Measurements from ENCODE around the gene FAM216A. TPM values are rescaled to one million over a fixed set of nuclear protein-coding genes. Genes with fewer than 3 reads are reported as not detected.

The FAM216A gene
- total and polyA plus RNA-seq, 2 of the 4 experiments (the other 2 are of a cell fraction): 14.0 to 31.1 TPM

GRCh38 chr12:110505332-110505731, 36.7 kb downstream of the FAM216A start:
- Histone ChIP-seq H2AK5ac (ENCODE audit: low read depth, low read length) (no peak overlapping the region), H3K9me3 (ENCODE audit: control insufficient read depth, insufficient read depth, low read length) (no peaks in the 10 kb centered on the region), H4K5ac (ENCODE audit: low read depth, low read length) (no peak overlapping the region), H2AK9ac (replicated peaks; ENCODE audit: low read depth, low read length, poor library complexity) (no peak overlapping the region), H2BK20ac (ENCODE audit: low read depth, low read length) (no peak overlapping the region), H3K4me3 (ENCODE audit: insufficient read depth, low read depth, low read length) (no peak overlapping the region), H3K14ac (replicated peaks; ENCODE audit: low read depth, low read length) (no peak overlapping the region), H3K18ac (ENCODE audit: low read depth, low read length) (no peak overlapping the region), H2AFZ (replicated peaks; ENCODE audit: low read length, poor library complexity) (no peak overlapping the region), H3K4me2 (ENCODE audit: low read depth, low read length) (no peak overlapping the region), H3K9me1 (ENCODE audit: insufficient read depth, low read length) (peaks cover 3% of the 10 kb centered on the region), H3K9ac (ENCODE audit: low read depth, low read length) (no peak overlapping the region), H3K79me1 (ENCODE audit: low read depth in 1 of 2, low read length in 2 of 2) (peaks cover 4 to 8% of the 10 kb centered on the region in 2 experiments; a peak in 1 of 4 replicates), H3K4me1 (ENCODE audit: control insufficient read depth, insufficient read depth, low read length) (no peaks in the 10 kb centered on the region), H2BK5ac (ENCODE audit: low read depth, low read length, poor library complexity, severe bottlenecking) (no peak overlapping the region), H4K20me1 (ENCODE audit: insufficient read depth, low read length) (no peaks in the 10 kb centered on the region), H3K27me3 (ENCODE audit: control insufficient read depth, insufficient read depth, low read length) (no peaks in the 10 kb centered on the region), H2BK120ac (ENCODE audit: low read depth, low read length) (no peak overlapping the region), H2BK15ac (ENCODE audit: low read depth, low read length) (no peak overlapping the region), H3K27ac (ENCODE audit: insufficient read depth, low read length) (no peak overlapping the region), H3K36me3 (ENCODE audit: control insufficient read depth, insufficient read depth, low read length) (no peaks in the 10 kb centered on the region), H3K23ac (ENCODE audit: low read depth, low read length) (no peak overlapping the region), H4K91ac (ENCODE audit: insufficient read depth, low read depth, low read length) (no peak overlapping the region), H3K4ac (ENCODE audit: low read depth, low read length) (no peak overlapping the region), H4K8ac (ENCODE audit: low read depth in 2 of 2, low read length in 2 of 2) (no peak overlapping the region), H3K56ac (ENCODE audit: extremely low read depth, insufficient read depth, low read length) (no peak overlapping the region)
- no peak for ATAC-seq (ENCODE audit: low read depth)
- in situ Hi-C loops (cut with MboI; ENCODE audit: low sequenced_read_pairs): no loop called here
- ChIA-PET POLR2A (ENCODE audit: unreplicated experiment) (interaction anchor here (0.6 kb wide), 1 partner anchor 30 kb away, joined by 3 read pairs; no protein-coding TSS in a partner anchor), CTCF (interaction anchor here (0.6 to 2.6 kb wide), 3 partner anchors 74 to 518 kb away, joined by 3 to 9 read pairs (median 6); no protein-coding TSS in a partner anchor)
- no CpG with 5 or more reads among the region's 3 CpGs for WGBS, 2 experiments (ENCODE audit: extremely low coverage in 2 of 2, insufficient read length in 1 of 2)
- no peak for DNase-seq
- intact Hi-C loops (cut with micrococcal nuclease): no loop called here
- no peak for TF ChIP-seq FOS (IDR thresholded peaks at IDR 0.05; ENCODE audit: low read depth, low read length)
- TF ChIP-seq MAFK (IDR thresholded peaks at IDR 0.05; ENCODE audit: low read depth, low read length): no peak
- no peak for TF ChIP-seq MXI1 (IDR thresholded peaks at IDR 0.05; ENCODE audit: borderline replicate concordance, low read depth, low read length)
- TF ChIP-seq RAD21 (IDR thresholded peaks at IDR 0.05; ENCODE audit: low read length): no peak
- no peak for TF ChIP-seq RCOR1 (IDR thresholded peaks at IDR 0.05; ENCODE audit: insufficient replicate concordance, low read length)
- TF ChIP-seq CEBPB (IDR thresholded peaks at IDR 0.05; ENCODE audit: low read depth, low read length): no peak
- no peak for TF ChIP-seq ELK1 (IDR thresholded peaks at IDR 0.05; ENCODE audit: borderline replicate concordance, low read depth, low read length)
- TF ChIP-seq, protein P1, sequence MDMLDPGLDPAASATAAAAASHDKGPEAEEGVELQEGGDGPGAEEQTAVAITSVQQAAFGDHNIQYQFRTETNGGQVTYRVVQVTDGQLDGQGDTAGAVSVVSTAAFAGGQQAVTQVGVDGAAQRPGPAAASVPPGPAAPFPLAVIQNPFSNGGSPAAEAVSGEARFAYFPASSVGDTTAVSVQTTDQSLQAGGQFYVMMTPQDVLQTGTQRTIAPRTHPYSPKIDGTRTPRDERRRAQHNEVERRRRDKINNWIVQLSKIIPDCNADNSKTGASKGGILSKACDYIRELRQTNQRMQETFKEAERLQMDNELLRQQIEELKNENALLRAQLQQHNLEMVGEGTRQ (IDR thresholded peaks at IDR 0.05; ENCODE audit: low read depth, low read length): no peak
- no peak for TF ChIP-seq POLR2A (IDR thresholded peaks at IDR 0.05; ENCODE audit: low read depth, low read length)
- no peak for TF ChIP-seq CTCF (conservative IDR thresholded peaks at IDR 0.05; ENCODE audit: low read depth, low read length)
- TF ChIP-seq BHLHE40 (IDR thresholded peaks at IDR 0.05; ENCODE audit: low read depth, low read length): no peak
- TF ChIP-seq CHD1 (IDR thresholded peaks at IDR 0.05; ENCODE audit: low read depth, low read length): no peak
- no TSS peak for BruUV-seq (replicated peaks)
- dilution Hi-C loops (cut with HindIII; ENCODE audit: low sequenced_read_pairs, unreplicated experiment): no loop called here

All from IMR-90 (cell line).